Skeletal muscle tissue (tissue), 4 donors: Measurements from ENCODE around the gene SLC22A16. TPM values are rescaled to one million over a fixed set of nuclear protein-coding genes. Genes with fewer than 3 reads are reported as not detected.

Experiments
- H3K27ac ChIP-seq: one replicate; pipeline ENCODE4 v1.7.0; 2013; ENCODE audit warnings: mild to moderate bottlenecking, low read depth, low read length, inconsistent platforms
- H3K27me3 ChIP-seq, 3 donors: one replicate each; pipeline ENCODE4 v1.7.0; 2013; ENCODE audit warnings: low read length in 3 of 3; ENCODE audit not compliant: control insufficient read depth in 3 of 3, insufficient read depth in 3 of 3
- H3K36me3 ChIP-seq, 3 donors: one replicate each; pipeline ENCODE4 v1.7.0; 2013; ENCODE audit warnings: low read length in 3 of 3; ENCODE audit not compliant: control insufficient read depth in 3 of 3, insufficient read depth in 3 of 3
- H3K4me1 ChIP-seq, 3 donors: one replicate each; pipeline ENCODE4 v1.7.0; 2013; ENCODE audit warnings: low read length in 3 of 3, mild to moderate bottlenecking in 3 of 3; ENCODE audit not compliant: control insufficient read depth in 3 of 3, insufficient read depth in 3 of 3
- H3K4me3 ChIP-seq, 3 donors: one replicate each; pipeline ENCODE4 v1.7.0; 2013; ENCODE audit warnings: low read length in 3 of 3
- H3K9ac ChIP-seq, 3 donors: one replicate each; pipeline ENCODE4 v1.7.0; 2013; ENCODE audit warnings: low read length in 3 of 3, mild to moderate bottlenecking in 3 of 3, moderate library complexity in 2 of 3, low read depth in 1 of 3
- H3K9me3 ChIP-seq, 3 donors: one replicate each; pipeline ENCODE4 v1.7.0; 2013; ENCODE audit warnings: low read length in 3 of 3; ENCODE audit not compliant: control insufficient read depth in 3 of 3
- total RNA-seq: library from RNA; depleted of rRNA; stranded (reverse); fragments of >200 nt; gene quantifications from one replicate; pipeline ENCODE4 v1.2.3, GENCODE V29; 2014
- donor health status: Osteomylitis.

SLC22A16 gene
- total RNA-seq = 1.0 TPM

- H3K27me3 ChIP-seq = peaks cover 13 to 23% (median 17%) of the 10 kb centered on the region in 3 donors
- no peak within 1 kb of the TSS for H3K4me3 ChIP-seq
- H3K9me3 ChIP-seq = no peaks in the 10 kb centered on the region
- no peaks in the 10 kb centered on the region for H3K36me3 ChIP-seq
- H3K4me1 ChIP-seq = no peaks in the 10 kb centered on the region
- H3K27ac ChIP-seq = no peak within 1 kb of the TSS
- no peak within 1 kb of the TSS for H3K9ac ChIP-seq
These were observed at the start of gene SLC22A16 for GRCh38 chr6:110476046-110476849. Gene SLC22A16 (minus strand): TSS chr6:110476613. CDS start chr6:110476574, 39 bp downstream.

- Histone ChIP-seq H3K4me1 (peaks cover 0 to 9% (median 0%) of the 10 kb centered on the region in 3 donors), H3K27ac (no peak overlapping the region), H3K4me3 (no peak overlapping the region), H3K9ac (no peak overlapping the region), H3K27me3 (no peaks in the 10 kb centered on the region), H3K36me3 (no peaks in the 10 kb centered on the region), H3K9me3 (no peaks in the 10 kb centered on the region)
These were observed 48.6 kb upstream of the SLC22A16 start for GRCh38 chr6:110525001-110525400.

GRCh38 chr6:110524305-110524704 is 47.9 kb upstream of the SLC22A16 start:
- Histone ChIP-seq H3K4me3 (no peak overlapping the region), H3K36me3 (no peaks in the 10 kb centered on the region), H3K9me3 (no peaks in the 10 kb centered on the region), H3K9ac (no peak overlapping the region), H3K4me1 (peaks cover 0 to 4% (median 0%) of the 10 kb centered on the region in 3 donors), H3K27ac (no peak overlapping the region), H3K27me3 (no peaks in the 10 kb centered on the region)

- no peaks in the 10 kb centered on the region for H3K27me3 ChIP-seq
- H3K9ac ChIP-seq = no peak overlapping the region
- H3K36me3 ChIP-seq = no peaks in the 10 kb centered on the region
- H3K9me3 ChIP-seq = no peaks in the 10 kb centered on the region
- no peak overlapping the region for H3K4me3 ChIP-seq
- H3K4me1 ChIP-seq = no peaks in the 10 kb centered on the region
- no peak overlapping the region for H3K27ac ChIP-seq
These were observed 47.1 kb upstream of the SLC22A16 start for GRCh38 chr6:110523451-110524021.

GRCh38 chr6:110522427-110522826 is 46.0 kb upstream of the SLC22A16 start:
- Histone ChIP-seq H3K4me3 (no peak overlapping the region), H3K36me3 (no peaks in the 10 kb centered on the region), H3K27me3 (no peaks in the 10 kb centered on the region), H3K4me1 (no peaks in the 10 kb centered on the region), H3K9ac (no peak overlapping the region), H3K9me3 (no peaks in the 10 kb centered on the region), H3K27ac (no peak overlapping the region)

GRCh38 chr6:110520992-110521543 is 44.7 kb upstream of the SLC22A16 start:
- Histone ChIP-seq H3K9ac (no peak overlapping the region), H3K9me3 (no peaks in the 10 kb centered on the region), H3K4me3 (no peak overlapping the region), H3K27ac (no peak overlapping the region), H3K36me3 (no peaks in the 10 kb centered on the region), H3K4me1 (no peaks in the 10 kb centered on the region), H3K27me3 (no peaks in the 10 kb centered on the region)

- Histone ChIP-seq H3K36me3 (no peaks in the 10 kb centered on the region), H3K4me1 (no peaks in the 10 kb centered on the region), H3K27me3 (no peaks in the 10 kb centered on the region), H3K4me3 (no peak overlapping the region), H3K9ac (no peak overlapping the region), H3K27ac (no peak overlapping the region), H3K9me3 (no peaks in the 10 kb centered on the region)
These were observed 44.0 kb upstream of the SLC22A16 start for GRCh38 chr6:110520209-110520965.

- no peak overlapping the region for H3K27ac ChIP-seq
- H3K27me3 ChIP-seq = no peaks in the 10 kb centered on the region
- H3K4me1 ChIP-seq = no peaks in the 10 kb centered on the region
- no peak overlapping the region for H3K9ac ChIP-seq
- no peaks in the 10 kb centered on the region for H3K36me3 ChIP-seq
- H3K4me3 ChIP-seq = no peak overlapping the region
- no peaks in the 10 kb centered on the region for H3K9me3 ChIP-seq
These were observed 41.3 kb upstream of the SLC22A16 start for GRCh38 chr6:110517601-110518281.

GRCh38 chr6:110517034-110517433 is 40.6 kb upstream of the SLC22A16 start:
- no peak overlapping the region for H3K27ac ChIP-seq
- no peaks in the 10 kb centered on the region for H3K4me1 ChIP-seq
- no peaks in the 10 kb centered on the region for H3K9me3 ChIP-seq
- no peak overlapping the region for H3K4me3 ChIP-seq
- H3K9ac ChIP-seq = no peak overlapping the region
- no peaks in the 10 kb centered on the region for H3K27me3 ChIP-seq
- no peaks in the 10 kb centered on the region for H3K36me3 ChIP-seq
